SU-DHL-6 (cell line): Measurements from ENCODE around the gene FHOD3.

ENCODE experiments used
- H2AFZ ChIP-seq: fragments of 200-600 bp; sonication (generic); 2 replicates; pipeline ENCODE4 v1.6.1; 2014; ENCODE audit warnings: low read depth, mild to moderate bottlenecking, moderate library complexity, mixed read lengths, antibody characterized with exemption, low read length; ENCODE audit not compliant: severe bottlenecking
- H3F3A ChIP-seq: fragments of 200-600 bp; shearing (Covaris generic); 2 replicates; pipeline ENCODE4 v1.6.0; 2016; ENCODE audit warnings: antibody characterized with exemption, mild to moderate bottlenecking; ENCODE audit not compliant: insufficient read depth
- H3K27ac ChIP-seq: fragments of 200-600 bp; sonication (generic); 2 replicates; pipeline ENCODE4 v1.5.1; 2016; ENCODE audit warnings: low read depth, mild to moderate bottlenecking, low read length, moderate library complexity, mixed read lengths
- H3K27me3 ChIP-seq: fragments of 200-600 bp; sonication (generic), shearing (Covaris generic); 2 replicates; pipeline ENCODE4 v1.6.0; 2014; ENCODE audit warnings: mild to moderate bottlenecking, low read length
- H3K36me3 ChIP-seq: fragments of 200-600 bp; sonication (generic); 2 replicates; pipeline ENCODE4 v1.6.1; 2014; ENCODE audit warnings: mild to moderate bottlenecking, low read length, mixed read lengths
- H3K4me2 ChIP-seq: fragments of 300-600, 200-600 bp; shearing (Covaris generic), sonication (generic); 2 replicates; pipeline ENCODE4 v1.6.0; 2014; ENCODE audit warnings: low read length, low read depth, mild to moderate bottlenecking; ENCODE audit not compliant: poor library complexity, severe bottlenecking
- H3K4me3 ChIP-seq: fragments of 200-600 bp; sonication (generic); 2 replicates; pipeline ENCODE4 v1.5.1; 2014; ENCODE audit warnings: antibody characterized with exemption, low read length, mild to moderate bottlenecking, mixed read lengths; ENCODE audit not compliant: insufficient read depth, poor library complexity, severe bottlenecking
- H3K79me2 ChIP-seq: fragments of 200-600 bp; sonication (generic); 2 replicates; pipeline ENCODE4 v1.6.1; 2014; ENCODE audit warnings: mild to moderate bottlenecking, low read length, moderate library complexity; ENCODE audit not compliant: insufficient read depth
- H3K9ac ChIP-seq: fragments of 200-600 bp; sonication (generic); 2 replicates; pipeline ENCODE4 v1.7.0; 2014; ENCODE audit warnings: mild to moderate bottlenecking, low read length
- H3K9me2 ChIP-seq: fragments of 200-600 bp; sonication (generic); replicated peaks from 2 replicates; pipeline ENCODE4 v1.6.1; 2014; ENCODE audit warnings: low read length; ENCODE audit not compliant: insufficient read depth
- H3K9me3 ChIP-seq: fragments of 200-600 bp; sonication (generic); 2 replicates; pipeline ENCODE4 v1.6.1; 2014; ENCODE audit warnings: low read length, mixed read lengths; ENCODE audit not compliant: insufficient read depth
- H4K20me1 ChIP-seq: fragments of 200-600 bp; sonication (generic); 2 replicates; pipeline ENCODE4 v1.6.1; 2014; ENCODE audit warnings: low read depth, mild to moderate bottlenecking, antibody characterized with exemption, low read length, moderate library complexity, mixed read lengths
- CTCF ChIP-seq: fragments of 200-600 bp; sonication (generic); IDR thresholded peaks from one replicate; pipeline ENCODE4 v1.5.1; 2017; ENCODE audit warnings: antibody characterized with exemption, mild to moderate bottlenecking, low read length, moderate library complexity; ENCODE audit not compliant: insufficient read depth, poor library complexity, severe bottlenecking
- EZH2phosphoT487 ChIP-seq: fragments of 200-600 bp; sonication (generic), shearing (Covaris generic); conservative IDR thresholded peaks from 2 replicates; pipeline ENCODE4 v1.6.1; 2018; ENCODE audit warnings: mild to moderate bottlenecking, antibody characterized with exemption, low read length, moderate library complexity, mixed read lengths

Gene FHOD3

GRCh38 chr18:36786686-36787085 lies 489.2 kb downstream of the FHOD3 start:
- Histone ChIP-seq H4K20me1 (no peaks in the 10 kb centered on the region), H3K27ac (no peak overlapping the region), H3K36me3 (peaks cover 11% of the 10 kb centered on the region), H3K9me3 (no peaks in the 10 kb centered on the region), H3K9me2 (no peaks in the 10 kb centered on the region), H3F3A (no peaks in the 10 kb centered on the region), H3K9ac (no peak overlapping the region), H3K79me2 (no peaks in the 10 kb centered on the region), H3K27me3 (no peaks in the 10 kb centered on the region), H3K4me3 (no peak overlapping the region), H2AFZ (no peak overlapping the region), H3K4me2 (no peak overlapping the region)
- no peak for TF ChIP-seq EZH2phosphoT487
- no peak for TF ChIP-seq CTCF

GRCh38 chr18:36792634-36793283 lies 495.2 kb downstream of the FHOD3 start:
- Histone ChIP-seq H3K4me2 (no peak overlapping the region), H4K20me1 (no peaks in the 10 kb centered on the region), H3K4me3 (no peak overlapping the region), H3F3A (no peaks in the 10 kb centered on the region), H3K36me3 (peaks cover 25% of the 10 kb centered on the region), H3K9me3 (no peaks in the 10 kb centered on the region), H3K27me3 (no peaks in the 10 kb centered on the region), H3K9me2 (no peaks in the 10 kb centered on the region), H3K9ac (no peak overlapping the region), H3K79me2 (no peaks in the 10 kb centered on the region), H2AFZ (no peak overlapping the region), H3K27ac (no peak overlapping the region)
- no peak for TF ChIP-seq EZH2phosphoT487
- no peak for TF ChIP-seq CTCF

GRCh38 chr18:36798738-36799473 lies 501.4 kb downstream of the FHOD3 start:
- no peak overlapping the region for H3K9ac ChIP-seq
- no peak for TF ChIP-seq CTCF
- TF ChIP-seq EZH2phosphoT487 = no peak
- no peaks in the 10 kb centered on the region for H3K9me2 ChIP-seq
- no peaks in the 10 kb centered on the region for H3K79me2 ChIP-seq
- H3K4me2 ChIP-seq = no peak overlapping the region
- H3F3A ChIP-seq = no peaks in the 10 kb centered on the region
- no peaks in the 10 kb centered on the region for H3K9me3 ChIP-seq
- no peak overlapping the region for H3K27ac ChIP-seq
- no peaks in the 10 kb centered on the region for H4K20me1 ChIP-seq
- no peak overlapping the region for H2AFZ ChIP-seq
- H3K4me3 ChIP-seq = no peak overlapping the region
- H3K27me3 ChIP-seq = no peaks in the 10 kb centered on the region
- H3K36me3 ChIP-seq = peaks cover 28% of the 10 kb centered on the region; the same call in 1 of the 2 replicates
